ENCODE data around the gene HLA-A. TPM values are rescaled to one million over a fixed set of nuclear protein-coding genes. Genes with fewer than 3 reads are reported as not detected.

The HLA-A gene
- total and polyA plus RNA-seq, 2 of the 13 experiments (the other 11 are each of a cell fraction or from before 2014, with no cell fraction given) = 345 to 527 TPM

DNA sequence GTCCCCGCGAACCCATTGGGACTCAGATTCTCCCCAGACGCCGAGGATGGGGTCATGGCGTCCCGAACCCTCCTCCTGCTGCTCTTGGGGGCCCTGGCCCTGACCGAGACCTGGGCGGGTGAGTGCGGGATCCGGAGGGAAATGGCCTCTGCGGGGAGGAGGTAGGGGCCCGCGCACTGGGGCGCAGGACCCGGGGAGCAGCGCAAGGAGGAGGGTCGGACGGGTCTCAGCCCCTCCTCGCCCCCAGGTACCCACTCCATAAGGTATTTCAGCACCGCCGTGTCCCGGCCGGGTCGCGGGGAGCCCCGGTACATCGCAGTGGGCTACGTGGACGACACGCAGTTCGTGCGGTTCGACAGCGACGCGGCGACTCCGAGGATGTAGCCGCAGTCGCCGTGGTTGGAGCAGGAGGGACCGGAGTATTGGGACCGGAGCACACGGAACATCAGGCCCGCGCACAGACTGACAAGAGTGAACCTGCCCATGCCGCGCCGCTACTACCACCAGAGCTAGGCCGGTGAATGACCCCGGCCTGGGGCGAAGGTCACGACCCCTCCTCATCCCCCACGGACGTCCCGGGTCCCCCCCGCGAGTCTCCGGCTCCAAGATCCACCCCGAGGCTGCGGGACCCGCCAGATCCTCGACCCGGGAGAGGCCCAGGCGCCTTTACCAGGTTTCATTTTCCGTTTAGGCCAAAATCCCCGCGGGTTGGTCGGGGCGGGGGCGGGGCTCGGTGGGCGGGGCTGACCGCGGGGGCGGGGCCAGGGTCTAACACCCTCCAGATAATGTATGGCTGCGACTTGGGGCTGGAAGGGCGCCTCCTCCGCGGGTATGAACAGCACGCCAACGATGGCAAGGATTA, 15.7 kb upstream of the HLA-A start (continued):
- TF ChIP-seq, protein P1, sequence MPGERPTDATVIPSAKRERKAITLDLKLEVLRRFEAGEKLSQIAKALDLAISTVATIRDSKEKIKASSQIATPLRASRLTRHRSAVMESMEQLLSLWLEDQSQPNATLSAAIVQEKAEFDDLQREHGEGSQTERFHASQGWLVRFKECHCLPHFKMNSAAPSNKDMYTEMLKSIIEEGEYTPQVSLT (CRISPR knock-in tag; IDR thresholded peaks at IDR 0.05; ENCODE audit: borderline replicate concordance, low read depth) = no peak
- TF ChIP-seq NR2C2 (CRISPR knock-in tag; IDR thresholded peaks at IDR 0.05; ENCODE audit: borderline replicate concordance) (peak; percentile 81), ZFYVE20 (CRISPR knock-in tag; IDR thresholded peaks at IDR 0.05; ENCODE audit: borderline replicate concordance, low read depth) (no peak), EHMT2 (IDR thresholded peaks at IDR 0.05; ENCODE audit: borderline replicate concordance, low read depth, low read length) (no peak), GATA4 (IDR thresholded peaks at IDR 0.05; ENCODE audit: borderline replicate concordance, low read depth) (no peak), SCMH1 (CRISPR knock-in tag; IDR thresholded peaks at IDR 0.05; ENCODE audit: borderline replicate concordance) (no peak), ZNF496 (CRISPR knock-in tag; IDR thresholded peaks at IDR 0.05; ENCODE audit: insufficient replicate concordance) (no peak), IRX3 (CRISPR knock-in tag; IDR thresholded peaks at IDR 0.05; ENCODE audit: borderline replicate concordance, low read depth) (no peak), CHCHD3 (CRISPR knock-in tag; IDR thresholded peaks at IDR 0.05) (no peak), ERF (CRISPR knock-in tag; IDR thresholded peaks at IDR 0.05) (no peak), POLR2AphosphoS5 (IDR thresholded peaks at IDR 0.05; ENCODE audit: low read depth, low read length) (no peak), HES4 (CRISPR knock-in tag; IDR thresholded peaks at IDR 0.05; ENCODE audit: borderline replicate concordance) (0 out of 2 replicates have a peak, but pooled peaks have one; percentile 45), NPAS2 (CRISPR knock-in tag; IDR thresholded peaks at IDR 0.05; ENCODE audit: borderline replicate concordance) (no peak), IKZF4 (CRISPR knock-in tag; IDR thresholded peaks at IDR 0.05; ENCODE audit: borderline replicate concordance, low read depth, not compliant biosample characterization) (no peak), NFATC3 (CRISPR knock-in tag; IDR thresholded peaks at IDR 0.05) (no peak)
- TF ChIP-seq, protein P2, sequence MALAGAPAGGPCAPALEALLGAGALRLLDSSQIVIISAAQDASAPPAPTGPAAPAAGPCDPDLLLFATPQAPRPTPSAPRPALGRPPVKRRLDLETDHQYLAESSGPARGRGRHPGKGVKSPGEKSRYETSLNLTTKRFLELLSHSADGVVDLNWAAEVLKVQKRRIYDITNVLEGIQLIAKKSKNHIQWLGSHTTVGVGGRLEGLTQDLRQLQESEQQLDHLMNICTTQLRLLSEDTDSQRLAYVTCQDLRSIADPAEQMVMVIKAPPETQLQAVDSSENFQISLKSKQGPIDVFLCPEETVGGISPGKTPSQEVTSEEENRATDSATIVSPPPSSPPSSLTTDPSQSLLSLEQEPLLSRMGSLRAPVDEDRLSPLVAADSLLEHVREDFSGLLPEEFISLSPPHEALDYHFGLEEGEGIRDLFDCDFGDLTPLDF (CRISPR knock-in tag; IDR thresholded peaks at IDR 0.05) = 0 out of 2 replicates have a peak, but pooled peaks have one; percentile 18
- TF ChIP-seq, protein P3, sequence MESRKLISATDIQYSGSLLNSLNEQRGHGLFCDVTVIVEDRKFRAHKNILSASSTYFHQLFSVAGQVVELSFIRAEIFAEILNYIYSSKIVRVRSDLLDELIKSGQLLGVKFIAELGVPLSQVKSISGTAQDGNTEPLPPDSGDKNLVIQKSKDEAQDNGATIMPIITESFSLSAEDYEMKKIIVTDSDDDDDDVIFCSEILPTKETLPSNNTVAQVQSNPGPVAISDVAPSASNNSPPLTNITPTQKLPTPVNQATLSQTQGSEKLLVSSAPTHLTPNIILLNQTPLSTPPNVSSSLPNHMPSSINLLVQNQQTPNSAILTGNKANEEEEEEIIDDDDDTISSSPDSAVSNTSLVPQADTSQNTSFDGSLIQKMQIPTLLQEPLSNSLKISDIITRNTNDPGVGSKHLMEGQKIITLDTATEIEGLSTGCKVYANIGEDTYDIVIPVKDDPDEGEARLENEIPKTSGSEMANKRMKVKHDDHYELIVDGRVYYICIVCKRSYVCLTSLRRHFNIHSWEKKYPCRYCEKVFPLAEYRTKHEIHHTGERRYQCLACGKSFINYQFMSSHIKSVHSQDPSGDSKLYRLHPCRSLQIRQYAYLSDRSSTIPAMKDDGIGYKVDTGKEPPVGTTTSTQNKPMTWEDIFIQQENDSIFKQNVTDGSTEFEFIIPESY (CRISPR knock-in tag; IDR thresholded peaks at IDR 0.05) = no peak
- TF ChIP-seq, protein P4, sequence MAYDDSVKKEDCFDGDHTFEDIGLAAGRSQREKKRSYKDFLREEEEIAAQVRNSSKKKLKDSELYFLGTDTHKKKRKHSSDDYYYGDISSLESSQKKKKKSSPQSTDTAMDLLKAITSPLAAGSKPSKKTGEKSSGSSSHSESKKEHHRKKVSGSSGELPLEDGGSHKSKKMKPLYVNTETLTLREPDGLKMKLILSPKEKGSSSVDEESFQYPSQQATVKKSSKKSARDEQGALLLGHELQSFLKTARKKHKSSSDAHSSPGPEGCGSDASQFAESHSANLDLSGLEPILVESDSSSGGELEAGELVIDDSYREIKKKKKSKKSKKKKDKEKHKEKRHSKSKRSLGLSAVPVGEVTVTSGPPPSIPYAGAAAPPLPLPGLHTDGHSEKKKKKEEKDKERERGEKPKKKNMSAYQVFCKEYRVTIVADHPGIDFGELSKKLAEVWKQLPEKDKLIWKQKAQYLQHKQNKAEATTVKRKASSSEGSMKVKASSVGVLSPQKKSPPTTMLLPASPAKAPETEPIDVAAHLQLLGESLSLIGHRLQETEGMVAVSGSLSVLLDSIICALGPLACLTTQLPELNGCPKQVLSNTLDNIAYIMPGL (CRISPR knock-in tag; IDR thresholded peaks at IDR 0.05; ENCODE audit: borderline replicate concordance in 1 of 2, low read depth in 1 of 2) = peak in 1 of 2 experiments; percentile 41; a peak in 1 of 4 replicates
- TF ChIP-seq, protein P5, sequence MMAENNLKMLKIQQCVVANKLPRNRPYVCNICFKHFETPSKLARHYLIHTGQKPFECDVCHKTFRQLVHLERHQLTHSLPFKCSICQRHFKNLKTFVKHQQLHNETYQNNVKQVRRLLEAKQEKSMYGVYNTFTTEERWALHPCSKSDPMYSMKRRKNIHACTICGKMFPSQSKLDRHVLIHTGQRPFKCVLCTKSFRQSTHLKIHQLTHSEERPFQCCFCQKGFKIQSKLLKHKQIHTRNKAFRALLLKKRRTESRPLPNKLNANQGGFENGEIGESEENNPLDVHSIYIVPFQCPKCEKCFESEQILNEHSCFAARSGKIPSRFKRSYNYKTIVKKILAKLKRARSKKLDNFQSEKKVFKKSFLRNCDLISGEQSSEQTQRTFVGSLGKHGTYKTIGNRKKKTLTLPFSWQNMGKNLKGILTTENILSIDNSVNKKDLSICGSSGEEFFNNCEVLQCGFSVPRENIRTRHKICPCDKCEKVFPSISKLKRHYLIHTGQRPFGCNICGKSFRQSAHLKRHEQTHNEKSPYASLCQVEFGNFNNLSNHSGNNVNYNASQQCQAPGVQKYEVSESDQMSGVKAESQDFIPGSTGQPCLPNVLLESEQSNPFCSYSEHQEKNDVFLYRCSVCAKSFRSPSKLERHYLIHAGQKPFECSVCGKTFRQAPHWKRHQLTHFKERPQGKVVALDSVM (CRISPR knock-in tag; IDR thresholded peaks at IDR 0.05) = no peak

Data from HepG2 (cell line).